Spleen (tissue), 11 donors: ENCODE data around the gene FLT1. TPM values are rescaled to one million over a fixed set of nuclear protein-coding genes. Genes with fewer than 3 reads are reported as not detected.

Source experiments
- DNase-seq: peaks from one replicate; pipeline ENCODE4 v3.0.0-alpha.2; 2020
- H3K27ac ChIP-seq, 8 donors: fragments of 200-600 bp; sonication (generic) in 7 of 8; 1 replicate in 4 of 8; 2 replicates in 4 of 8; pipeline versions ENCODE4 v1.5.0 to v1.8.0; 2016 to 2021; ENCODE audit warnings: inconsistent platforms in 4 of 8, mild to moderate bottlenecking in 4 of 8, moderate library complexity in 1 of 8
- H3K27me3 ChIP-seq, 7 donors: fragments of 200-600 bp; sonication (generic) in 6 of 7; replicated peaks in 1 of 7; 1 replicate in 4 of 7; 2 replicates in 3 of 7; pipeline versions ENCODE4 v1.5.0 to v1.8.0; 2016 to 2021; ENCODE audit warnings: inconsistent platforms in 3 of 7, mild to moderate bottlenecking in 1 of 7
- H3K36me3 ChIP-seq, 6 donors: fragments of 200-600 bp; sonication (generic) in 5 of 6; 1 replicate in 4 of 6; 2 replicates in 2 of 6; pipeline versions ENCODE4 v1.5.0 to v1.8.0; 2016 to 2021; ENCODE audit warnings: inconsistent platforms in 2 of 6
- H3K4me1 ChIP-seq, 6 donors: fragments of 200-600 bp; sonication (generic) in 5 of 6; 1 replicate in 3 of 6; 2 replicates in 3 of 6; pipeline versions ENCODE4 v1.5.0 to v1.8.0; 2016 to 2021; ENCODE audit warnings: inconsistent platforms in 3 of 6
- H3K4me3 ChIP-seq, 8 donors: fragments of 200-600 bp; sonication (generic) in 7 of 8; 1 replicate in 4 of 8; 2 replicates in 4 of 8; pipeline versions ENCODE4 v1.5.0 to v1.8.0; 2016 to 2021; ENCODE audit warnings: inconsistent platforms in 4 of 8, mild to moderate bottlenecking in 4 of 8, moderate library complexity in 2 of 8
- H3K9me3 ChIP-seq, 8 donors: fragments of 200-600 bp; sonication (generic) in 7 of 8; 1 replicate in 4 of 8; 2 replicates in 4 of 8; pipeline versions ENCODE4 v1.5.0 to v1.8.0; 2016 to 2021; ENCODE audit warnings: inconsistent platforms in 4 of 8
- CTCF ChIP-seq, 11 experiments: fragments of 200-600 bp in 7 of 11; fragments of 450-650 bp in 4 of 11; sonication (generic) in 4 of 11; IDR thresholded peaks in 8 of 11; conservative IDR thresholded peaks in 3 of 11; 1 replicate in 7 of 11; 2 replicates in 4 of 11; pipeline versions ENCODE4 v1.4.0 to v1.8.0; 2016 to 2021; ENCODE audit warnings: antibody characterized with exemption in 11 of 11, inconsistent platforms in 4 of 11, mild to moderate bottlenecking in 1 of 11
- POLR2A ChIP-seq, 3 donors: fragments of 450-650 bp; IDR thresholded peaks; one replicate each; pipeline ENCODE4 v1.5.1; 2017; ENCODE audit warnings: antibody characterized with exemption in 3 of 3, mild to moderate bottlenecking in 1 of 3
- POLR2AphosphoS5 ChIP-seq, 3 donors: sonication (generic); formaldehyde crosslinking; IDR thresholded peaks; one replicate each; pipeline ENCODE4 v1.5.1; 2017; ENCODE audit warnings: antibody characterized with exemption in 3 of 3
- WGBS, 5 donors: extraction: QIAGEN DNeasy Blood & Tissue Kit in 3 of 5; methylation state at CpG; one replicate each; pipeline versions ENCODE4 v1.1.5 to v1.1.7; 2013 to 2018; 5-methylcytosine and 5-hydroxymethylcytosine counted together
- intact Hi-C: fragments of 100-400 bp; cut with DNase I; formaldehyde crosslinking; loops from one replicate; pipeline ENCODE4 v1.15.0; 2023; ENCODE audit warnings: low total_unique reads
- polyA plus RNA-seq, 3 donors: library from polyadenylated mRNA; stranded (reverse); fragments of 200-250 nt; gene quantifications; one replicate each; pipeline ENCODE4 v1.2.1, GENCODE V29; 2013
- total RNA-seq, 7 donors: library from RNA; depleted of rRNA in 3 of 7; stranded (reverse); fragments of >200 nt in 3 of 7; fragmentation: NEBNext Ultra II Directional in 4 of 7; extraction: Animal tissue kit (Norgen Biotek cat#: 25700) in 4 of 7; gene quantifications; one replicate each; pipeline versions ENCODE4 v1.1.0 to v1.2.1, GENCODE V29; 2016 to 2021
- donor health status: healthy with polysubstance abuse.
- donor health status: DM: no; HTN: no; CAD: no; lungs with moderate emphysema.
- donor health status: DM: no; HTN: no; CAD: no.
- donor health status: Bipolar disorder and iron deficiency.
- donor health status: healthy.
- donor health status: DM: no; HTN: no; CAD: no.
- donor health status: DM: yes; HTN: yes; CAD: no.

Gene FLT1
- total and polyA plus RNA-seq, 10 donors, result 1.2 to 70.6 (median 55.4) TPM

- TF ChIP-seq POLR2AphosphoS5 (IDR thresholded peaks at IDR 0.05), result no peak
- Histone ChIP-seq H3K4me3 (no peak overlapping the region), H3K27me3 (peaks cover 0 to 2% (median 0%) of the 10 kb centered on the region in 7 donors), H3K27ac (no peak overlapping the region), H3K9me3 (peaks cover 0 to 23% (median 15%) of the 10 kb centered on the region in 8 donors), H3K4me1 (peaks cover 0 to 4% (median 0%) of the 10 kb centered on the region in 6 donors), H3K36me3 (no peaks in the 10 kb centered on the region)
- DNase-seq, result no peak
- intact Hi-C loops, result no loop called here
- WGBS, 5 donors, result 59 to 70% (median 66%) methylated on average over 4 of the region's 4 CpGs
These were observed 54.0 kb downstream of the FLT1 start for GRCh38 chr13:28440774-28441504.

GRCh38 chr13:28438598-28439334 lies 56.2 kb downstream of the FLT1 start:
- TF ChIP-seq CTCF (IDR thresholded peaks at IDR 0.05 in 8 of 11, conservative IDR thresholded peaks at IDR 0.05 in 3 of 11) (no peak), POLR2AphosphoS5 (IDR thresholded peaks at IDR 0.05) (no peak), POLR2A (IDR thresholded peaks at IDR 0.05) (no peak)
- H3K27me3 ChIP-seq, result peaks cover 0 to 2% (median 0%) of the 10 kb centered on the region in 7 donors
- intact Hi-C loops, result no loop called here
- no peak overlapping the region for H3K4me3 ChIP-seq
- H3K4me1 ChIP-seq, result peaks cover 0 to 4% (median 0%) of the 10 kb centered on the region in 6 donors
- no peak overlapping the region for H3K27ac ChIP-seq
- H3K9me3 ChIP-seq, result peaks cover 0 to 13% (median 4%) of the 10 kb centered on the region in 8 donors
- DNase-seq, result no peak
- WGBS, 5 donors, result 76 to 88% (median 84%) methylated on average over 12 of the region's 12 CpGs
- H3K36me3 ChIP-seq, result no peaks in the 10 kb centered on the region

GRCh38 chr13:28438067-28438466 lies 56.9 kb downstream of the FLT1 start:
- TF ChIP-seq POLR2A (IDR thresholded peaks at IDR 0.05), result no peak
- TF ChIP-seq POLR2AphosphoS5 (IDR thresholded peaks at IDR 0.05), result no peak
- TF ChIP-seq CTCF (IDR thresholded peaks at IDR 0.05 in 8 of 11, conservative IDR thresholded peaks at IDR 0.05 in 3 of 11), result no peak
- WGBS, 5 donors, result 87 to 95% (median 93%) methylated on average over 8 of the region's 8 CpGs
- H3K27me3 ChIP-seq, result no peaks in the 10 kb centered on the region
- no peak overlapping the region for H3K4me3 ChIP-seq
- H3K27ac ChIP-seq, result no peak overlapping the region
- H3K36me3 ChIP-seq, result no peaks in the 10 kb centered on the region
- intact Hi-C loops, result no loop called here
- peaks cover 0 to 8% (median 0%) of the 10 kb centered on the region in 8 donors for H3K9me3 ChIP-seq
- H3K4me1 ChIP-seq, result peaks cover 0 to 1% (median 0%) of the 10 kb centered on the region in 6 donors
- DNase-seq, result no peak

- Histone ChIP-seq H3K9me3 (peaks cover 0 to under 1% (median 0%) of the 10 kb centered on the region in 8 donors), H3K27ac (no peak overlapping the region), H3K4me1 (peaks cover 0 to 2% (median 0%) of the 10 kb centered on the region in 6 donors), H3K36me3 (no peaks in the 10 kb centered on the region), H3K4me3 (no peak overlapping the region), H3K27me3 (no peaks in the 10 kb centered on the region)
- TF ChIP-seq POLR2AphosphoS5 (IDR thresholded peaks at IDR 0.05), result no peak
- TF ChIP-seq CTCF (IDR thresholded peaks at IDR 0.05 in 8 of 11, conservative IDR thresholded peaks at IDR 0.05 in 3 of 11), result no peak
- no peak for TF ChIP-seq POLR2A (IDR thresholded peaks at IDR 0.05)
- intact Hi-C loops, result no loop called here
- no peak for DNase-seq
- 83 to 90% (median 86%) methylated on average over 6 of the region's 6 CpGs for WGBS, 5 donors
These were observed 59.0 kb downstream of the FLT1 start for GRCh38 chr13:28435917-28436316.
